ENCODE results near the gene ADIRF. TPM values are rescaled to one million over a fixed set of nuclear protein-coding genes. Genes with fewer than 3 reads are reported as not detected.

The ADIRF gene
- total RNA-seq, 6 experiments from 2014 or later, result 68.5 to 169 (median 145) TPM

DNA sequence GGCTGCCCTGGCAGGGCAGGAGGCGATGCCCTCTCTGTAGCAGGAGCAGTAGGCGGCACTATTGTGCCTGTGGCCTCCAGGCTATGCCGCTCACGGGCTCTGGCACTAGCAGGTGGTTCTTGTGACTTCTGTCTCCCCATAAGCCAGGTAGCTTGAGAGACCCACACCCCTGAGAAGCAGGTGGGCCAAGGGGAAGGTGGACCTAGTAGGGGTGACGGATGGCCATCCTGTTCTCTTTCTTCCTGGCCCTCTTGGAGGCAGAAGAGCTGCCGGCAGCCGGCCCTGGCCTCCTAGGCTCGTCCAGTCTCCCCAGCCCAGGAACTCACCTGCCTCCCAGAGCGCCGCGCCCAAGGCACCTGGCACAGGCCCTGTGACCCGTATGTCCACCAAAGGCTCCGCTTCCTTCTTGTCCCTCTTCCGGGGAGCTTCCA is 26.3 kb upstream of the ADIRF start:
- TF ChIP-seq, protein P1, sequence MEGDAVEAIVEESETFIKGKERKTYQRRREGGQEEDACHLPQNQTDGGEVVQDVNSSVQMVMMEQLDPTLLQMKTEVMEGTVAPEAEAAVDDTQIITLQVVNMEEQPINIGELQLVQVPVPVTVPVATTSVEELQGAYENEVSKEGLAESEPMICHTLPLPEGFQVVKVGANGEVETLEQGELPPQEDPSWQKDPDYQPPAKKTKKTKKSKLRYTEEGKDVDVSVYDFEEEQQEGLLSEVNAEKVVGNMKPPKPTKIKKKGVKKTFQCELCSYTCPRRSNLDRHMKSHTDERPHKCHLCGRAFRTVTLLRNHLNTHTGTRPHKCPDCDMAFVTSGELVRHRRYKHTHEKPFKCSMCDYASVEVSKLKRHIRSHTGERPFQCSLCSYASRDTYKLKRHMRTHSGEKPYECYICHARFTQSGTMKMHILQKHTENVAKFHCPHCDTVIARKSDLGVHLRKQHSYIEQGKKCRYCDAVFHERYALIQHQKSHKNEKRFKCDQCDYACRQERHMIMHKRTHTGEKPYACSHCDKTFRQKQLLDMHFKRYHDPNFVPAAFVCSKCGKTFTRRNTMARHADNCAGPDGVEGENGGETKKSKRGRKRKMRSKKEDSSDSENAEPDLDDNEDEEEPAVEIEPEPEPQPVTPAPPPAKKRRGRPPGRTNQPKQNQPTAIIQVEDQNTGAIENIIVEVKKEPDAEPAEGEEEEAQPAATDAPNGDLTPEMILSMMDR (IDR thresholded peaks at IDR 0.05), result no peak
- DNase-seq, result no peak
- Mint-ChIP-seq H3K36me3 (ENCODE audit: low read depth) (0 out of 2 replicates have a peak, but pooled peaks cover 4% of the 10 kb centered on the region), H3K27me3 (ENCODE audit: insufficient read depth) (peaks cover 7% of the 10 kb centered on the region), H3K27ac (no peak overlapping the region), H3K4me3 (no peak overlapping the region), H3K9me3 (no peaks in the 10 kb centered on the region), H3K4me1 (ENCODE audit: low read depth) (peaks cover 19% of the 10 kb centered on the region)

DNA sequence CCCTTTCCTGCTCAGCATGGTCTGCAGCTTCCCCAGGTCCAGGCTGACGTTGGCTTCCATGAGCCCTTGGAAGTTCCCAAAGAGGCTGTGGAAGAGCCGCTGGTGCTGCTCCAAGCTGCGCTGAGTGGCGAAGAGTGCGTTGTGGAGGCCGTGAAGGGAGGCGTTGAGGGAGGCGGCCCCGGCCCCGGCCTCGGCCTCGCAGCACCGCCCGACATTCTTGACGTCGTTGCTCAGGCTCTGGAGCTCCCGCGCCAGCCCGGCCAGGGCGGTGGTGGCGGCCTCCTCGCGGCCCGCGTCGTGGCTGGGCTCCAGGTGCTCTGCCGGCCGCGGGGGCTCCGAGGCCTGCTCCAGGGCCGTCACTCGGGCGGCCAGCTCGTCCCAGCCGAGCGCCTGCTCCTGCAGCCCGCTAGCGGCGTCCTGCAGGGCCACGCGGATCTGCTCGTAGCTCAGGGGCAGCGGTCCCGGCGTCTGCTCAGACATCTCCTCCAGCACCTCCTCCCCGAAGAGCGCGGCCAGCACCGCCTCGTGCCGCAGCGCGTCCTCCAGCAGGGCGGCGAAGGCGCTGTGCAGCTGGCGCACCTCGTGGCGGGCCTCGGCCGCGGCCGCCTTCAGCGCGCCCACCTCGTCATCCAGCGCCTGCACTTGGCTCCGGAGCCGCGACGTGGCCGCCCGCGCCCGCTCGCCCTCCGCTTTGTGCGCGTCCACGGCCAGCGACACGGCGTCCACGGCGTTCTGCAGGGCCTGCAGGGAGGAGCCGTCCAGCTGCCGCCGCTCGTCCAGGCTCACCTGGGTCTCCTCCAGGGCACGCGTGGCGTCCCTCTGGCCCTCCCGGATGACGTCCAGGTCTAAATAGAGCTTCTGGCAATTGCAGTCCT is 25.6 kb upstream of the ADIRF start:
- Mint-ChIP-seq H3K9me3 (no peaks in the 10 kb centered on the region), H3K27me3 (ENCODE audit: insufficient read depth) (peaks cover 11% of the 10 kb centered on the region), H3K4me3 (no peak overlapping the region), H3K36me3 (ENCODE audit: low read depth) (0 out of 2 replicates have a peak, but pooled peaks cover 4% of the 10 kb centered on the region), H3K27ac (no peak overlapping the region), H3K4me1 (ENCODE audit: low read depth) (peaks cover 12% of the 10 kb centered on the region)
- TF ChIP-seq, protein P1 (IDR thresholded peaks at IDR 0.05), result no peak
- DNase-seq, result no peak

DNA sequence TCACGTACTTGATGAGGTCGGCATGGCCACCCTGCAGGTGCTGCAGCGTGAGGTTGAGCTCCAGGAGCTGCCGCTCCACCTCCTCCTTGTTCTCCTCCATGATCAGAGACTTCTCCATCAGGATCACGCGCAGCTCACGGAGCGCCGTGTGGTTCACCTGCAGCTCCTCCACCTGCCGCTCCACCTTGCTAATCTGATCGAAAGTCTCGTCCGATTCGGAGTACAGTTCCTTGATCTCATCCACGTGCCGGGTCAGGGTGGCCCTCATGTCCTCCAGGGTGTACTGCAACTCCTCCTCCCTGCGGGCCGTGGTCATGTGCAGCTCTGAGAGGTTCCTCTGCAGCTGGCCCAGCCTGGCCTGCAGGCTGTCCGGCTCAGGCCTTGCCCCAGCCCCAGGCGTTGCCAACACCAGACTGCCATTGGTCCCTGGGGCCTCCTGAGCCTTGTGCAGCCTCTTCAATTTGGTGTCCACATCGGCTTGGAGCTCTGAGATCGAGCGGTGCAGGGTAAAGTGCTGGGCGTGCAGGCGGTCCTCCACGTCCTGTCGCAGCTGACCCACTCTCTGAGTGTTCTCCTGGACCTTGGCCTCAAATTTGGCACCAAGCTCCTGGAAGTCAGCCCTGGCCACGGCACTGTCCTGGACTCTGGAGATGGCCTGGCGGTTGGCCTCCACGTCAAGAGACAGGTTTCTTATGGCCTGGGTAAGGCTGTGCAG is 24.8 kb upstream of the ADIRF start:
- Mint-ChIP-seq H3K4me3 (no peak overlapping the region), H3K9me3 (no peaks in the 10 kb centered on the region), H3K4me1 (ENCODE audit: low read depth) (peaks cover 12% of the 10 kb centered on the region), H3K27me3 (ENCODE audit: insufficient read depth) (peaks cover 14% of the 10 kb centered on the region), H3K36me3 (ENCODE audit: low read depth) (0 out of 2 replicates have a peak, but pooled peaks cover 4% of the 10 kb centered on the region), H3K27ac (no peak overlapping the region)
- TF ChIP-seq, protein P1 (IDR thresholded peaks at IDR 0.05), result no peak
- DNase-seq, result no peak

DNA sequence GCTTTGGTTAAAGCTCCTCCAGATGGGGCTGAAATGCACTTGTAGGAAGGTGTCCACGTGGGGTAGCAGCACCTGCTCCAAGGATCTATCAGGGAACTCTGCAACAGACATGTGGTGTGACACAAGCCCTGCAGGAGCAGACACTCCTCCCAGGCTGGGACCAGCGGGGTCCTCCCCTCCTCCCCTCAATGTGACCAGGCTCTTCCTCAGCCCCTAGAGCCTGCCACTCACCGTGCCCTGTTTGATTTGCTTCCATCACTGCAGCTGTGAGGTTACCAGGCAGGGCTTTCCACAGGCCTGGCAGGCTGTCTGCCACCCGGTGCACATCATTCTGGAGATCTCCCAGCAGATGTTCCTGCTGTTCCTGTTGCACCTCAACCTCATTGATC is 24.3 kb upstream of the ADIRF start:
- no peaks in the 10 kb centered on the region for H3K9me3 Mint-ChIP-seq
- 0 out of 2 replicates have a peak, but pooled peaks cover 4% of the 10 kb centered on the region for H3K36me3 Mint-ChIP-seq (ENCODE audit: low read depth)
- H3K27me3 Mint-ChIP-seq (ENCODE audit: insufficient read depth), result peaks cover 14% of the 10 kb centered on the region
- H3K27ac Mint-ChIP-seq, result no peak overlapping the region
- no peak for DNase-seq
- peaks cover 12% of the 10 kb centered on the region for H3K4me1 Mint-ChIP-seq (ENCODE audit: low read depth)
- TF ChIP-seq, protein P1 (IDR thresholded peaks at IDR 0.05), result no peak
- H3K4me3 Mint-ChIP-seq, result no peak overlapping the region

DNA sequence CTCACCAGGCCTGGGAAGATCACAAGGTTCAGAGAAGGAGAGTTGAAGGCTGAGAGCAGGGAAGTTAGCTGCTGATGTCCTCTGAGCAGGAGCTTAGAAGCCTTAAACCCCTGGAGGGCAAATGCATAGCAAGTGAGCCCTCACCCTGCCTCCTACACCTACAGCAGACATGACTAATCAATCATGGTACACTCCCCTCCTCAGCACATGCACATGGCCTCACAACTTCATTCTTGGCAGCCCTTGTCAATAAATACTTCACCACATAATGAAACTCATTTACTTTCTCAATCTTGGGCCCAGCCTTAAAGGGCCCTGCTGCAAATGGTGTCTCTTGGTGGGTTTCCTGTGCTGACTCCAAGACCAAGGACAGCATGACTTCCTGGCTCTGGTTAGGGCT is 23.8 kb upstream of the ADIRF start:
- no peak for DNase-seq
- no peak overlapping the region for H3K27ac Mint-ChIP-seq
- H3K27me3 Mint-ChIP-seq (ENCODE audit: insufficient read depth), result peaks cover 14% of the 10 kb centered on the region

More for the DNA sequence above, 23.8 kb upstream of the ADIRF start:
- Mint-ChIP-seq H3K4me3 (no peak overlapping the region), H3K9me3 (no peaks in the 10 kb centered on the region), H3K36me3 (ENCODE audit: low read depth) (0 out of 2 replicates have a peak, but pooled peaks cover 4% of the 10 kb centered on the region), H3K4me1 (ENCODE audit: low read depth) (peaks cover 11% of the 10 kb centered on the region)
- TF ChIP-seq, protein P1 (IDR thresholded peaks at IDR 0.05), result no peak
